ENCODE measurements around the gene PAPPA2. TPM values are rescaled to one million over a fixed set of nuclear protein-coding genes. Genes with fewer than 3 reads are reported as not detected.

Gene PAPPA2
- total and polyA plus RNA-seq, 5 donors from 2014 or later: 0.06 to 0.12 TPM; not detected in 3

GRCh38 chr1:176566004-176566975 is 103.3 kb downstream of the PAPPA2 start:
- no peak overlapping the region for H3K27ac ChIP-seq (ENCODE audit: insufficient read depth, low read length, poor library complexity, severe bottlenecking)
- DNase-seq (no peak), ATAC-seq (ENCODE audit: low read depth in 2 of 2) (no peak)
- no peaks in the 10 kb centered on the region for H3K36me3 Mint-ChIP-seq
- H3K4me1 ChIP-seq (ENCODE audit: control insufficient read depth, insufficient read depth, low read length, poor library complexity, severe bottlenecking): no peaks in the 10 kb centered on the region
- H3K27me3 ChIP-seq (ENCODE audit: control insufficient read depth, insufficient read depth, low read length): no peaks in the 10 kb centered on the region
- H3K36me3 ChIP-seq (ENCODE audit: control insufficient read depth, insufficient read depth, low read length): no peaks in the 10 kb centered on the region
- no peak overlapping the region for H3K27ac Mint-ChIP-seq
- no peaks in the 10 kb centered on the region for H3K4me1 Mint-ChIP-seq
- no peak overlapping the region for H3K4me3 ChIP-seq (ENCODE audit: low read depth, low read length)
- H3K9me3 Mint-ChIP-seq: peaks cover 0 to 5% (median 0%) of the 10 kb centered on the region in 7 donors
- no peak overlapping the region for H3K4me3 Mint-ChIP-seq
- no peaks in the 10 kb centered on the region for H3K9me3 ChIP-seq (ENCODE audit: control insufficient read depth in 2 of 2, low read length in 2 of 2)
- H3K27me3 Mint-ChIP-seq: no peaks in the 10 kb centered on the region

GRCh38 chr1:176567190-176567794 is 104.3 kb downstream of the PAPPA2 start:
- Histone ChIP-seq H3K4me1 (ENCODE audit: control insufficient read depth, insufficient read depth, low read length, poor library complexity, severe bottlenecking) (no peaks in the 10 kb centered on the region), H3K27ac (ENCODE audit: insufficient read depth, low read length, poor library complexity, severe bottlenecking) (no peak overlapping the region), H3K9me3 (ENCODE audit: control insufficient read depth in 2 of 2, low read length in 2 of 2) (no peaks in the 10 kb centered on the region), H3K36me3 (ENCODE audit: control insufficient read depth, insufficient read depth, low read length) (no peaks in the 10 kb centered on the region), H3K4me3 (ENCODE audit: low read depth, low read length) (no peak overlapping the region), H3K27me3 (ENCODE audit: control insufficient read depth, insufficient read depth, low read length) (no peaks in the 10 kb centered on the region)
- no peak overlapping the region for H3K27ac Mint-ChIP-seq
- no peaks in the 10 kb centered on the region for H3K36me3 Mint-ChIP-seq
- H3K9me3 Mint-ChIP-seq: peaks cover 0 to 5% (median 0%) of the 10 kb centered on the region in 7 donors
- no peaks in the 10 kb centered on the region for H3K4me1 Mint-ChIP-seq
- H3K27me3 Mint-ChIP-seq: no peaks in the 10 kb centered on the region
- DNase-seq (no peak), ATAC-seq (ENCODE audit: low read depth in 2 of 2) (no peak)
- no peak overlapping the region for H3K4me3 Mint-ChIP-seq

GRCh38 chr1:176568185-176568584 is 105.2 kb downstream of the PAPPA2 start:
- Mint-ChIP-seq H3K9me3 (peaks cover 0 to 5% (median 0%) of the 10 kb centered on the region in 7 donors), H3K4me1 (no peaks in the 10 kb centered on the region), H3K36me3 (no peaks in the 10 kb centered on the region), H3K27ac (no peak overlapping the region), H3K4me3 (no peak overlapping the region), H3K27me3 (no peaks in the 10 kb centered on the region)
- H3K4me3 ChIP-seq (ENCODE audit: low read depth, low read length): no peak overlapping the region
- H3K27me3 ChIP-seq (ENCODE audit: control insufficient read depth, insufficient read depth, low read length): no peaks in the 10 kb centered on the region
- no peaks in the 10 kb centered on the region for H3K36me3 ChIP-seq (ENCODE audit: control insufficient read depth, insufficient read depth, low read length)
- no peak for DNase-seq
- ATAC-seq (ENCODE audit: low read depth in 2 of 2): no peak
- no peak overlapping the region for H3K27ac ChIP-seq (ENCODE audit: insufficient read depth, low read length, poor library complexity, severe bottlenecking)
- H3K9me3 ChIP-seq (ENCODE audit: control insufficient read depth in 2 of 2, low read length in 2 of 2): no peaks in the 10 kb centered on the region
- H3K4me1 ChIP-seq (ENCODE audit: control insufficient read depth, insufficient read depth, low read length, poor library complexity, severe bottlenecking): no peaks in the 10 kb centered on the region

GRCh38 chr1:176574756-176575155 is 111.8 kb downstream of the PAPPA2 start:
- no peaks in the 10 kb centered on the region for H3K27me3 ChIP-seq (ENCODE audit: control insufficient read depth, insufficient read depth, low read length)
- H3K4me1 ChIP-seq (ENCODE audit: control insufficient read depth, insufficient read depth, low read length, poor library complexity, severe bottlenecking): no peaks in the 10 kb centered on the region
- Mint-ChIP-seq H3K4me1 (no peaks in the 10 kb centered on the region), H3K4me3 (no peak overlapping the region), H3K36me3 (no peaks in the 10 kb centered on the region), H3K27me3 (no peaks in the 10 kb centered on the region), H3K9me3 (peaks cover 0 to 3% (median 0%) of the 10 kb centered on the region in 7 donors), H3K27ac (no peak overlapping the region)
- no peak overlapping the region for H3K27ac ChIP-seq (ENCODE audit: insufficient read depth, low read length, poor library complexity, severe bottlenecking)
- ATAC-seq (ENCODE audit: low read depth in 2 of 2) (no peak), DNase-seq (no peak)
- H3K4me3 ChIP-seq (ENCODE audit: low read depth, low read length): no peak overlapping the region
- no peaks in the 10 kb centered on the region for H3K9me3 ChIP-seq (ENCODE audit: control insufficient read depth in 2 of 2, low read length in 2 of 2)
- H3K36me3 ChIP-seq (ENCODE audit: control insufficient read depth, insufficient read depth, low read length): no peaks in the 10 kb centered on the region

- Histone ChIP-seq H3K27ac (ENCODE audit: insufficient read depth, low read length, poor library complexity, severe bottlenecking) (no peak overlapping the region), H3K36me3 (ENCODE audit: control insufficient read depth, insufficient read depth, low read length) (no peaks in the 10 kb centered on the region), H3K4me1 (ENCODE audit: control insufficient read depth, insufficient read depth, low read length, poor library complexity, severe bottlenecking) (no peaks in the 10 kb centered on the region), H3K4me3 (ENCODE audit: low read depth, low read length) (no peak overlapping the region), H3K27me3 (ENCODE audit: control insufficient read depth, insufficient read depth, low read length) (no peaks in the 10 kb centered on the region), H3K9me3 (ENCODE audit: control insufficient read depth in 2 of 2, low read length in 2 of 2) (no peaks in the 10 kb centered on the region)
- Mint-ChIP-seq H3K4me1 (no peaks in the 10 kb centered on the region), H3K27me3 (no peaks in the 10 kb centered on the region), H3K9me3 (peaks cover 0 to 3% (median 0%) of the 10 kb centered on the region in 7 donors), H3K27ac (no peak overlapping the region), H3K36me3 (no peaks in the 10 kb centered on the region), H3K4me3 (no peak overlapping the region)
- DNase-seq (no peak), ATAC-seq (ENCODE audit: low read depth in 2 of 2) (no peak)
These were observed 113.0 kb downstream of the PAPPA2 start for GRCh38 chr1:176575991-176576390.

GRCh38 chr1:176576670-176577069 is 113.7 kb downstream of the PAPPA2 start:
- Mint-ChIP-seq H3K9me3 (peaks cover 0 to 3% (median 0%) of the 10 kb centered on the region in 7 donors), H3K4me1 (no peaks in the 10 kb centered on the region), H3K27me3 (no peaks in the 10 kb centered on the region), H3K36me3 (no peaks in the 10 kb centered on the region), H3K4me3 (no peak overlapping the region), H3K27ac (no peak overlapping the region)
- Histone ChIP-seq H3K36me3 (ENCODE audit: control insufficient read depth, insufficient read depth, low read length) (no peaks in the 10 kb centered on the region), H3K4me3 (ENCODE audit: low read depth, low read length) (no peak overlapping the region), H3K27me3 (ENCODE audit: control insufficient read depth, insufficient read depth, low read length) (no peaks in the 10 kb centered on the region), H3K27ac (ENCODE audit: insufficient read depth, low read length, poor library complexity, severe bottlenecking) (no peak overlapping the region), H3K4me1 (ENCODE audit: control insufficient read depth, insufficient read depth, low read length, poor library complexity, severe bottlenecking) (no peaks in the 10 kb centered on the region), H3K9me3 (ENCODE audit: control insufficient read depth in 2 of 2, low read length in 2 of 2) (no peaks in the 10 kb centered on the region)
- ATAC-seq (ENCODE audit: low read depth in 2 of 2) (no peak), DNase-seq (no peak)

GRCh38 chr1:176577646-176578197 is 114.7 kb downstream of the PAPPA2 start:
- H3K9me3 Mint-ChIP-seq: peaks cover 0 to 3% (median 0%) of the 10 kb centered on the region in 7 donors
- no peaks in the 10 kb centered on the region for H3K4me1 ChIP-seq (ENCODE audit: control insufficient read depth, insufficient read depth, low read length, poor library complexity, severe bottlenecking)
- H3K27ac ChIP-seq (ENCODE audit: insufficient read depth, low read length, poor library complexity, severe bottlenecking): no peak overlapping the region
- no peak overlapping the region for H3K4me3 ChIP-seq (ENCODE audit: low read depth, low read length)
- H3K36me3 ChIP-seq (ENCODE audit: control insufficient read depth, insufficient read depth, low read length): no peaks in the 10 kb centered on the region
- H3K27me3 ChIP-seq (ENCODE audit: control insufficient read depth, insufficient read depth, low read length): no peaks in the 10 kb centered on the region
- DNase-seq: no peak
- no peaks in the 10 kb centered on the region for H3K4me1 Mint-ChIP-seq
- no peak overlapping the region for H3K27ac Mint-ChIP-seq
- no peaks in the 10 kb centered on the region for H3K27me3 Mint-ChIP-seq
- H3K4me3 Mint-ChIP-seq: no peak overlapping the region
- H3K9me3 ChIP-seq (ENCODE audit: control insufficient read depth in 2 of 2, low read length in 2 of 2): no peaks in the 10 kb centered on the region
- no peak for ATAC-seq (ENCODE audit: low read depth in 2 of 2)
- no peaks in the 10 kb centered on the region for H3K36me3 Mint-ChIP-seq
